HFFc6 (cell line): ENCODE data around the gene GPR146. TPM values are rescaled to one million over a fixed set of nuclear protein-coding genes. Genes with fewer than 3 reads are reported as not detected.
A peak's percentile ranks its signal among the peaks of the same experiment; 100 is the strongest.

ENCODE experiments used
- DNase-seq: peaks from one replicate; pipeline ENCODE4 v3.0.0-alpha.2; 2018
- H3K27ac Mint-ChIP-seq: 2 replicates; pipeline ENCODE4 v1.8.0; 2020; ENCODE audit warnings: mild to moderate bottlenecking, mixed read lengths
- H3K27me3 Mint-ChIP-seq: 2 replicates; pipeline ENCODE4 v1.8.0; 2021; ENCODE audit warnings: mild to moderate bottlenecking, moderate library complexity, mixed read lengths; ENCODE audit not compliant: insufficient read depth
- H3K36me3 Mint-ChIP-seq: 2 replicates; pipeline ENCODE4 v1.8.0; 2021; ENCODE audit warnings: low read depth, mixed read lengths
- H3K4me1 Mint-ChIP-seq: 2 replicates; pipeline ENCODE4 v1.8.0; 2020; ENCODE audit warnings: low read depth, mixed read lengths
- H3K4me3 Mint-ChIP-seq: 2 replicates; pipeline ENCODE4 v1.8.0; 2020; ENCODE audit warnings: mild to moderate bottlenecking, moderate library complexity, mixed read lengths
- H3K9me3 Mint-ChIP-seq: 2 replicates; pipeline ENCODE4 v1.8.0; 2020; ENCODE audit warnings: mild to moderate bottlenecking, mixed read lengths
- CTCF ChIP-seq: fragments of 200-600 bp; sonication (generic); IDR thresholded peaks from 2 replicates; pipeline ENCODE4 v1.5.0; 2021; ENCODE audit warnings: antibody characterized with exemption, mild to moderate bottlenecking
- total RNA-seq, 6 experiments: library from RNA; stranded (reverse); fragmentation: NEBNext Ultra II Directional; extraction: Animal tissue kit (Norgen Biotek cat#: 25700); gene quantifications; 2 replicates in 1 of 6; 3 replicates in 5 of 6; pipeline ENCODE4 v1.2.3, GENCODE V29; 2021

Gene GPR146
- total RNA-seq, 6 experiments from 2014 or later: 0.26 to 0.92 (median 0.52) TPM

- Mint-ChIP-seq H3K9me3 (no peaks in the 10 kb centered on the region), H3K4me3 (peak overlapping the region; percentile 92), H3K4me1 (peaks cover 49% of the 10 kb centered on the region), H3K36me3 (peaks cover 8% of the 10 kb centered on the region), H3K27ac (peak overlapping the region; percentile 90), H3K27me3 (no peaks in the 10 kb centered on the region)
- peak; percentile 49 for DNase-seq
- no peak for TF ChIP-seq CTCF
These were observed 43.1 kb downstream of the GPR146 start for GRCh38 chr7:1087465-1087814.

- Mint-ChIP-seq H3K27me3 (no peaks in the 10 kb centered on the region), H3K4me1 (peaks cover 46% of the 10 kb centered on the region), H3K36me3 (peaks cover 14% of the 10 kb centered on the region), H3K4me3 (peak within 1 kb of the TSS; percentile 92), H3K9me3 (no peaks in the 10 kb centered on the region), H3K27ac (peak within 1 kb of the TSS; percentile 90)
- DNase-seq: peak; percentile 34
- no peak for TF ChIP-seq CTCF
These were observed 43.9 kb downstream of the GPR146 start, which contains the start of gene GPER1 for GRCh38 chr7:1087952-1088920. Gene GPER1, plus strand, starts transcription at chr7:1088113. Its CDS starts 3,616 bp downstream, at chr7:1091729.

GRCh38 chr7:1090236-1090635, 45.9 kb downstream of the GPR146 start:
- Mint-ChIP-seq H3K4me1 (peaks cover 46% of the 10 kb centered on the region), H3K9me3 (no peaks in the 10 kb centered on the region), H3K4me3 (no peak overlapping the region), H3K27me3 (no peaks in the 10 kb centered on the region; the same call in none of the 2 replicates), H3K27ac (no peak overlapping the region), H3K36me3 (peaks cover 14% of the 10 kb centered on the region)
- no peak for TF ChIP-seq CTCF
- DNase-seq: no peak

DNA sequence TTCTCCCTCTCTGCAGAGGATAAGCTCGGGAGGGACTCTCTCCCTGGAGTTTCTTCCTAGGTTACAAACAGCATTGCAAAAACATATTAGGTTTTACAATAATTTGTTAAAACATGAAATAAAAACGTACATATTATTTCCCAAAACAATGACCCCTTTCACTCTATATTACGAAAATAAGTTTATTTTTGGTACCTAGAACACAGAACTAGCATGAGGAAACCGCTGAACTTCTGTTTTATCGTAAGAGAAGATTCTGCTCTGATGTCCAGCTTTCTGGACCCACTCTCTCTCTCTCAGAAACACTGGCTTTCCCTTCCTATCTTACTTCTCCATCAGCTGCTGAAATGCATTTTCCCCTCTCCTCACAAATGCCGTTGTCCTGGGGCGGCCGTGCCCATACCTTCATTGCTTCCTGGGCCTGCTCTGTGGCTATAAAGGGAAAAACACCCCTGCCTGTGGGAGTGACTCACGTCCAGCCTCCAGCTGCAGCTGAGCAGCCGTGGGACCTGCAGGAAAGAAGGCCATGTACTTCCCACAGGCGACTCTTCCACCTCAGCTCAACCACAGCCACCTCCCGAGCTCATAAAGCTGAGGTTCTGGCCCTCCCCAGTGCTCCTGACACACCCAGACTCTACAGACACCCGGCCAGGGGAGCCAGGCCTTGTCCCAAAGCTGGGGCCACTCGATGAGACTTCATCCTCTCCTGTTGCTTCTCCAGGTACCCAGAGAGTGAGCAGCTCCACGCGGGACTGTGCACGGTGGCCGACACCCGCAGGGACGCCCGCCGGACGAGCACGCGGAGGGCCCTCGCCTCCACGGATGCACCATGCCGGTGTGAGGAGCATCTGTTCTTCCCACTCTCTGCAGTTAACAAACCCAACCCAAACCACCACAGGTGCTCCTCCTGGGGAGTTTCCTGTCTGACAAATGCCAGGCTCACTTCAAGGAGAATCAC, 46.6 kb downstream of the GPR146 start:
- H3K9me3 Mint-ChIP-seq: no peaks in the 10 kb centered on the region
- peak overlapping the region; percentile 12; the same call in 1 of the 2 replicates for H3K27ac Mint-ChIP-seq
- H3K4me1 Mint-ChIP-seq: peaks cover 42% of the 10 kb centered on the region

More for the DNA sequence above, 46.6 kb downstream of the GPR146 start:
- no peak for TF ChIP-seq CTCF
- Mint-ChIP-seq H3K4me3 (no peak overlapping the region), H3K27me3 (no peaks in the 10 kb centered on the region; the same call in none of the 2 replicates), H3K36me3 (peaks cover 14% of the 10 kb centered on the region)
- no peak for DNase-seq
